Measurements from ENCODE around the gene FGD6.
"Not testable (repeated sequence)": the region's sequence is repeated elsewhere in the genome, so short reads cannot be mapped to it uniquely, and the experiment has no call there.

- not testable (repeated sequence) for TF ChIP-seq EZH2 (IDR thresholded peaks at IDR 0.05; ENCODE audit: low read length); CTCF (optimal IDR thresholded peaks at IDR 0.05 in 1 of 3, IDR thresholded peaks at IDR 0.05 in 1 of 3, conservative IDR thresholded peaks at IDR 0.05 in 1 of 3; ENCODE audit: extremely low read depth in 1 of 3, insufficient read depth in 2 of 3, low read length in 3 of 3)
Observed at GRCh38 chr12:95101957-95102356, 115.3 kb downstream of the FGD6 start.

Measured in keratinocyte (primary cell).